Natural killer cell (primary cell): ENCODE measurements around the gene NAA10. TPM values are rescaled to one million over a fixed set of nuclear protein-coding genes. Genes with fewer than 3 reads are reported as not detected.

Experiments used
- ATAC-seq, 3 donors: fragments of 150-1000 bp in 2 of 3; fragments of 200-7000 bp in 1 of 3; cut with Tn5 transposase; 1 replicate in 1 of 3; 2 replicates in 2 of 3; pipeline ENCODE4 v1.10.0; 2021; ENCODE audit warnings: mild to moderate bottlenecking in 2 of 3, moderate library complexity in 2 of 3
- DNase-seq, 2 donors: peaks; one replicate each; pipeline versions ENCODE4 v3.0.0 to v3.0.0-alpha.2; 2013 to 2021; ENCODE audit warnings: mixed read lengths in 1 of 2
- H3K27ac ChIP-seq: one replicate; pipeline ENCODE4 v1.5.1; 2013; ENCODE audit warnings: mild to moderate bottlenecking, low read length
- H3K27me3 ChIP-seq: one replicate; pipeline ENCODE4 v1.6.1; 2013; ENCODE audit warnings: low read length; ENCODE audit not compliant: control insufficient read depth, insufficient read depth
- H3K36me3 ChIP-seq: one replicate; pipeline ENCODE4 v1.6.1; 2013; ENCODE audit warnings: low read length; ENCODE audit not compliant: control insufficient read depth, insufficient read depth
- H3K4me1 ChIP-seq: one replicate; pipeline ENCODE4 v1.6.1; 2013; ENCODE audit warnings: low read length; ENCODE audit not compliant: control insufficient read depth, insufficient read depth
- H3K4me3 ChIP-seq: one replicate; pipeline ENCODE4 v1.5.1; 2013; ENCODE audit warnings: low read length
- H3K9me3 ChIP-seq: one replicate; pipeline ENCODE4 v1.6.1; 2013; ENCODE audit warnings: low read length; ENCODE audit not compliant: control insufficient read depth, insufficient read depth
- H3K27ac Mint-ChIP-seq, 2 donors: one replicate each; pipeline ENCODE4 v1.8.0; 2022; ENCODE audit warnings: mild to moderate bottlenecking in 2 of 2, mixed read lengths in 2 of 2, moderate library complexity in 1 of 2
- H3K27me3 Mint-ChIP-seq, 2 donors: one replicate each; pipeline ENCODE4 v1.8.0; 2022; ENCODE audit warnings: low read depth in 2 of 2, mixed read lengths in 2 of 2
- H3K36me3 Mint-ChIP-seq: one replicate; pipeline ENCODE4 v1.8.0; 2022; ENCODE audit warnings: mixed read lengths
- H3K4me1 Mint-ChIP-seq, 2 donors: one replicate each; pipeline ENCODE4 v1.8.0; 2022; ENCODE audit warnings: mixed read lengths in 2 of 2
- H3K4me3 Mint-ChIP-seq: one replicate; pipeline ENCODE4 v1.8.0; 2022; ENCODE audit warnings: mild to moderate bottlenecking, moderate library complexity, mixed read lengths
- H3K9me3 Mint-ChIP-seq, 2 donors: one replicate each; pipeline ENCODE4 v1.8.0; 2022; ENCODE audit warnings: mixed read lengths in 2 of 2
- WGBS: methylation state at CpG from one replicate; pipeline ENCODE4 v1.1.7; 2013; ENCODE audit warnings: missing lambda C conversion rate; ENCODE audit not compliant: insufficient coverage; 5-methylcytosine and 5-hydroxymethylcytosine counted together
- intact Hi-C: fragments of 100-400 bp; cut with micrococcal nuclease; formaldehyde crosslinking; loops from one replicate; pipeline ENCODE4 v1.14.2; 2022
- total RNA-seq, 4 donors: library from RNA; stranded (reverse); fragments of 120-200 nt in 1 of 4; gene quantifications; one replicate each; pipeline versions ENCODE4 v1.2.3 to v1.2.4, GENCODE V29; 2013 to 2022
- TF ChIP-seq, protein P1 (sequence below): fragments of 200-600 bp; IDR thresholded peaks from one replicate; pipeline ENCODE4 v1.8.0; 2022; ENCODE audit warnings: antibody characterized with exemption

NAA10 gene
- total RNA-seq, 3 donors from 2014 or later (not counting 1 experiment from before 2014, with no cell fraction given) = 63.4 to 82.3 (median 73.1) TPM

DNA sequence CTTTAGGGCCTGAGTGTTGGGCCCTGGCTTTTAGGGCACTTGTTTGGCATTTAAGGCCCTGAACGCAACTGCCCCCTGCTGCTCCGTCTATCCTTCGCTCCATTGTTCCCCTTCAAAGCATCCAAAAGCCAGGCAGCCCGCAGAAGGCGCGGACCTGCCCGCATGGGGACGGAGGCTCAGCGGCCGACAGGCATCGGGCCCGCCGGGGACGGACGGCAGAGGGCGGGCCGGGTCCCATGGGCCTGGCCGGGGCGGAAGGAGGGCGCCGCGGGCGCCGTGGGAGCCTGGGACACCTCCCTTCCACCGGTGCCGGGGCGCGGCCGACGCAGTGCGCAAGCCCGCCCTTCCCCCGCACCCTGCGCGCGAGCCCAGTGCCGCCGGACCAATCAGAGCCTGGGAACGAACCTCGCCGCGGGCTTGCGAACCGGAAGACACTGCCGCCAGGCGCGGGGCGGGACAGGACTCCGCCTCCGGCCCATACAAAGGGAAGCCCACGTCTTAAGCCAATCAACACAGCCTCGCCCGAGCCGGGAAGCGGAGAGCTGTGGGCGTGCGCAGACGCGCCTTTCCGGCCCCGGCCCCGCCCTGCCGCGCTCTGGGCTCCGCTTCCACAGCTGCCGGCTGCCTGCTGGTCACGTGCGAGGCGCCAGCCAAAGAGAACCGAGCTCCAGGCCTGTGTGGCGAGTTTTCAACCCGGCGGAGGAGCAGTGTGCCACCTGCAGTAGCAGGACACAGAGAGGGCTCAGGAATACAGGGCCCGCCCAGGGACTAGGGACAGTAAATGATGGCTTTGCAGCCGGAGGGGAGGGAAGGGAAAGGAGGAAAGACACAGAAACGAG lies 6.7 kb downstream of the NAA10 start:
- Histone ChIP-seq H3K4me1 (peaks cover 58% of the 10 kb centered on the region), H3K27me3 (no peaks in the 10 kb centered on the region), H3K9me3 (no peaks in the 10 kb centered on the region), H3K27ac (peak overlapping the region; percentile 100), H3K4me3 (peak overlapping the region; percentile 85), H3K36me3 (peaks cover 22% of the 10 kb centered on the region)
- Mint-ChIP-seq H3K4me3 (peak overlapping the region; percentile 91), H3K27me3 (no peaks in the 10 kb centered on the region), H3K36me3 (no peaks in the 10 kb centered on the region), H3K27ac (peak overlapping the region; percentile 91 to 96), H3K9me3 (no peaks in the 10 kb centered on the region), H3K4me1 (peaks cover 28 to 48% of the 10 kb centered on the region in 2 donors)
- TF ChIP-seq, protein P1, sequence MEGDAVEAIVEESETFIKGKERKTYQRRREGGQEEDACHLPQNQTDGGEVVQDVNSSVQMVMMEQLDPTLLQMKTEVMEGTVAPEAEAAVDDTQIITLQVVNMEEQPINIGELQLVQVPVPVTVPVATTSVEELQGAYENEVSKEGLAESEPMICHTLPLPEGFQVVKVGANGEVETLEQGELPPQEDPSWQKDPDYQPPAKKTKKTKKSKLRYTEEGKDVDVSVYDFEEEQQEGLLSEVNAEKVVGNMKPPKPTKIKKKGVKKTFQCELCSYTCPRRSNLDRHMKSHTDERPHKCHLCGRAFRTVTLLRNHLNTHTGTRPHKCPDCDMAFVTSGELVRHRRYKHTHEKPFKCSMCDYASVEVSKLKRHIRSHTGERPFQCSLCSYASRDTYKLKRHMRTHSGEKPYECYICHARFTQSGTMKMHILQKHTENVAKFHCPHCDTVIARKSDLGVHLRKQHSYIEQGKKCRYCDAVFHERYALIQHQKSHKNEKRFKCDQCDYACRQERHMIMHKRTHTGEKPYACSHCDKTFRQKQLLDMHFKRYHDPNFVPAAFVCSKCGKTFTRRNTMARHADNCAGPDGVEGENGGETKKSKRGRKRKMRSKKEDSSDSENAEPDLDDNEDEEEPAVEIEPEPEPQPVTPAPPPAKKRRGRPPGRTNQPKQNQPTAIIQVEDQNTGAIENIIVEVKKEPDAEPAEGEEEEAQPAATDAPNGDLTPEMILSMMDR = no peak
- WGBS = under 1% methylated on average over 74 of the region's 76 CpGs
- DNase-seq (peak; percentile 85 to 96), ATAC-seq (peak; percentile 75 to 90 (median 81))
- intact Hi-C loops = loop anchor here (2.0 to 10.0 kb wide), 3 partner anchors 21 to 167 kb away; partner anchors contain the start of gene MECP2

DNA sequence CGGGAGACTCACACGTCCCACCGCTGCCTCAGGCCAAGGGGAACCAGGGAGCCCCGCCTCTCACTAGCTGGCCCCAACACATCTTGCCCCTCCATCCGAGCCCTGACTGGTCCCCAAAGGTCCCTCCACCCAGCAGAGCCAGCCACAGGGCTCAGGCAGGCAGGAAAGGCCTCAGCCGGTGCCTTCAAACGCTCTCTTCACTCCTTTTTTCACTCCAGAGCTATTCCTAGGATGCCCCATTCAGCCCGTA lies 7.2 kb downstream of the NAA10 start:
- TF ChIP-seq, protein P1 = no peak
- Mint-ChIP-seq H3K27me3 (no peaks in the 10 kb centered on the region), H3K4me1 (peaks cover 32 to 54% of the 10 kb centered on the region in 2 donors), H3K27ac (peak overlapping the region; percentile 91 to 96), H3K36me3 (no peaks in the 10 kb centered on the region), H3K4me3 (peak overlapping the region; percentile 85), H3K9me3 (no peaks in the 10 kb centered on the region)
- H3K36me3 ChIP-seq = peaks cover 22% of the 10 kb centered on the region
- peaks cover 63% of the 10 kb centered on the region for H3K4me1 ChIP-seq
- peak overlapping the region; percentile 85 for H3K4me3 ChIP-seq
- H3K27ac ChIP-seq = peak overlapping the region; percentile 100
- H3K27me3 ChIP-seq = no peaks in the 10 kb centered on the region
- ATAC-seq (peak in 1 of 3 donors; percentile 0), DNase-seq (no peak)
- H3K9me3 ChIP-seq = no peaks in the 10 kb centered on the region
- WGBS = under 1% methylated on average over 8 of the region's 8 CpGs
- intact Hi-C loops = loop anchor here (2.0 to 10.0 kb wide), 3 partner anchors 21 to 167 kb away; partner anchors contain the start of gene MECP2

DNA sequence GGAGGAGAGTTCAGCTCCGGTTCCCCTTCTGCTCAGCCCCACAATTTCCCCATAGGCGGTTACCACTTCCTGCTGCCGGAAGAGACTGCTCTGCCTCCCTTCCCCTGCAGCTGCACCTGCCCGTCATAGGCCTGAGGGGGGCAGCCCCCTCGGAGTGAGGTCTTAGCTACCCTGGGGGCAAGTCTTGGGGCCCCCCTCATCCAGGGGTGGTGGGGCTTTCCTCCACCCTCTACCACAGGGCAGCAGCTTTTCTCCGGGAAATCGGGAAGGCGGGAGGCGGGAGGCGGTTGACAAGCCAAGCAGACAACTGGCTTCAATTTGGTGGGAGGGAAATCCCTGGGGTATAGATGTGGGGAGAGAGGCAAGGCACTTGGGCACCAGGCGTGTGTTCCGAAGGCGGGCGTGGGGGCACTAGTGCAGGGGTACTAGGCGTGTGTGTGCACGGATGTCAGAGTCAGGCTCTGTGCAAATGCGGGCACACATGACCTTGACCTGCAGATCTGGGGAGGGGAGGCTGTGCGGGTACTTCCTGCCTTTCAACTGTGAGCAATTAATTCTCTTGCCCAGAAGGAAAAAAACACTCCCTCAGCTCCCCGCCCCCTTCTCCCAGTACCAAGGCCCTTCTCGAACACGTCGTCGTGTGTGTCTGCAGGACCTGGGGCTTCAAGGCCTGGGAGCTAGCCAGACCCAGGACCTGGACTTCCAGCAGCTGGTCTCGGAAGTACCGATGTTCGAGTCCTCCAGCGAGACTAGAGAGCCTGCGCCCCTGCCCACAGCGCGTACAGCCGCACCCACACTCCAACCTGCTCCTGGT lies 7.8 kb downstream of the NAA10 start:
- Histone ChIP-seq H3K36me3 (peaks cover 19% of the 10 kb centered on the region), H3K9me3 (no peaks in the 10 kb centered on the region), H3K4me1 (peaks cover 69% of the 10 kb centered on the region), H3K4me3 (peak overlapping the region; percentile 85), H3K27me3 (no peaks in the 10 kb centered on the region), H3K27ac (peak overlapping the region; percentile 100)
- TF ChIP-seq, protein P1 = no peak
- H3K27ac Mint-ChIP-seq = peak overlapping the region; percentile 91 to 96
- no peaks in the 10 kb centered on the region for H3K9me3 Mint-ChIP-seq
- WGBS = 0% methylated on average over 30 of the region's 31 CpGs
- DNase-seq (peak; percentile 58 to 89), ATAC-seq (peak; percentile 39 to 69 (median 50))
- H3K36me3 Mint-ChIP-seq = no peaks in the 10 kb centered on the region
- intact Hi-C loops = loop anchor here (2.0 to 10.0 kb wide), 3 partner anchors 20 to 168 kb away; partner anchors contain the start of gene MECP2
- H3K27me3 Mint-ChIP-seq = no peaks in the 10 kb centered on the region
- peaks cover 37 to 59% of the 10 kb centered on the region in 2 donors for H3K4me1 Mint-ChIP-seq
- peak overlapping the region; percentile 85 for H3K4me3 Mint-ChIP-seq
